GM23248 (cell line): ENCODE data around the gene DCAF5. TPM values are rescaled to one million over a fixed set of nuclear protein-coding genes. Genes with fewer than 3 reads are reported as not detected.
A peak's percentile ranks its signal among the peaks of the same experiment; 100 is the strongest.
"Not testable (repeated sequence)": the region's sequence is repeated elsewhere in the genome, so short reads cannot be mapped to it uniquely, and the experiment has no call there.

ENCODE experiments used
- DNase-seq: peaks from one replicate; pipeline ENCODE4 v3.0.0-alpha.2; 2015
- H2AFZ ChIP-seq: fragments of 200-600 bp; sonication (generic); 2 replicates; pipeline ENCODE4 v1.6.1; 2016; ENCODE audit warnings: antibody characterized with exemption
- H3F3A ChIP-seq: fragments of 200-600 bp; sonication (generic); 2 replicates; pipeline ENCODE4 v1.6.1; 2016; ENCODE audit warnings: mild to moderate bottlenecking, antibody characterized with exemption, mixed run types; ENCODE audit not compliant: insufficient read depth
- H3K27ac ChIP-seq: fragments of 200-600 bp; sonication (generic); 2 replicates; pipeline ENCODE4 v1.5.1; 2016; ENCODE audit warnings: mild to moderate bottlenecking
- H3K27me3 ChIP-seq: fragments of 200-600 bp; sonication (generic); replicated peaks from 2 replicates; pipeline ENCODE4 v1.6.1; 2016; ENCODE audit warnings: mild to moderate bottlenecking; ENCODE audit not compliant: insufficient read depth
- H3K36me3 ChIP-seq: fragments of 200-600 bp; sonication (generic); 2 replicates; pipeline ENCODE4 v1.6.1; 2016; ENCODE audit warnings: low read depth, mild to moderate bottlenecking
- H3K4me1 ChIP-seq: fragments of 200-600 bp; sonication (generic); 2 replicates; pipeline ENCODE4 v1.6.1; 2016; ENCODE audit warnings: mild to moderate bottlenecking; ENCODE audit not compliant: insufficient read depth
- H3K4me2 ChIP-seq: fragments of 200-600 bp; sonication (generic); one replicate; pipeline ENCODE4 v1.6.1; 2016; ENCODE audit warnings: mild to moderate bottlenecking; ENCODE audit not compliant: unreplicated experiment
- H3K4me3 ChIP-seq: fragments of 200-600 bp; sonication (generic); 2 replicates; pipeline ENCODE4 v1.5.1; 2016; ENCODE audit warnings: mild to moderate bottlenecking
- H3K79me2 ChIP-seq: fragments of 200-600 bp; sonication (generic); 2 replicates; pipeline ENCODE4 v1.6.1; 2016; ENCODE audit warnings: mild to moderate bottlenecking; ENCODE audit not compliant: insufficient read depth
- H3K9ac ChIP-seq: fragments of 200-600 bp; sonication (generic); 2 replicates; pipeline ENCODE4 v1.6.1; 2016; ENCODE audit warnings: mild to moderate bottlenecking
- H3K9me2 ChIP-seq: fragments of 200-600 bp; sonication (generic); 2 replicates; pipeline ENCODE4 v1.6.1; 2016; ENCODE audit warnings: mixed run types, mild to moderate bottlenecking, moderate library complexity; ENCODE audit not compliant: insufficient read depth
- H3K9me3 ChIP-seq: fragments of 200-600 bp; sonication (generic); one replicate; pipeline ENCODE4 v1.6.1; 2017; ENCODE audit warnings: low read depth
- H4K20me1 ChIP-seq: fragments of 200-600 bp; sonication (generic); 2 replicates; pipeline ENCODE4 v1.6.0; 2016; ENCODE audit not compliant: insufficient read depth
- EZH2 ChIP-seq: fragments of 200-600 bp; sonication (generic); IDR thresholded peaks from 2 replicates; pipeline ENCODE4 v1.6.1; 2018; ENCODE audit warnings: antibody characterized with exemption, mild to moderate bottlenecking; ENCODE audit not compliant: insufficient read depth, poor library complexity, severe bottlenecking
- EZH2phosphoT487 ChIP-seq: fragments of 200-600 bp; sonication (generic); IDR thresholded peaks from 2 replicates; pipeline ENCODE4 v1.6.1; 2018; ENCODE audit warnings: antibody characterized with exemption, moderate library complexity, mild to moderate bottlenecking, low read depth; ENCODE audit not compliant: insufficient read depth
- WGBS, 2 experiments: methylation state at CpG; one replicate each; pipeline ENCODE4 v1.1.6; 2015 to 2017; ENCODE audit warnings: low lambda C conversion rate in 2 of 2, low coverage in 1 of 2; ENCODE audit errors: missing lambda C conversion rate in 2 of 2; 5-methylcytosine and 5-hydroxymethylcytosine counted together
- in situ Hi-C: fragments of 300-500 bp; cut with MboI; formaldehyde crosslinking; loops from 2 replicates; pipeline ENCODE4 v1.15.0; 2020
- polyA plus RNA-seq: library from polyadenylated mRNA; unstranded; fragments of >200 nt; fragmentation: Nextera tagmentation; extraction: Ambion mirVana; gene quantifications from 2 replicates; pipeline ENCODE4 v1.2.1, GENCODE V29; 2016
- total RNA-seq: library from RNA; depleted of rRNA; stranded (reverse); fragments of >200 nt; shearing (Covaris generic); gene quantifications from 2 replicates; pipeline ENCODE4 v1.2.3, GENCODE V29; 2014

Gene DCAF5
- total and polyA plus RNA-seq, 2 experiments from 2014 or later, result 24.5 to 26.4 TPM

DNA sequence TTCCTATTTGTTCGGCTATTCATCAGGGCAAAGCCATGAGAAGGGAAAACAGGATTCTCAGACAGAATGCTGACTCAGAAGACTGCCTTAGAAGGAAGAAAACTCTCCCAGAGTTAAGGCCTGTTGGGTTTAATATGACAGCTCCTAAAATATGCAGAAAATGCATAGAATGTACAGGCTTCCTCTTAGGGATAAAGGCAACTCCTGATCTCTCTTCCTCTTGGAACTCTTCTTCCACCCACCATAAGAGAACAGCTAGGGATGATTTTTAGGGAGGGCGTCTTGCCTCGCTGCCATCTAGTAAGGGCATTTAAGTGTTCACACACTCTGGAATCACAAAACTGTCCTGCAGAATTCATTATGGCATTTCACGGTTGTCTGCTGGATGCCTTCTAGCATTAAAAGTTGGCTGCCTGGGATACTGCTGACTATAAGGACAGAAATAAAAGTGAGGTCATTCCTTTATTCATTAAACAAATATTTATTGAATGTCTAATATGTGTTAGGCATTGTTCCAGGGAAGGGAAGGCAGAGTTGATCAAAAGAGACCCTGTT is 73.7 kb downstream of the DCAF5 start:
- peaks cover 20% of the 10 kb centered on the region; the same call in 1 of the 2 replicates for H3K79me2 ChIP-seq
- peak overlapping the region; percentile 12 for H3K4me3 ChIP-seq
- H3F3A ChIP-seq, result peaks cover 47% of the 10 kb centered on the region
- peaks cover 4% of the 10 kb centered on the region; the same call in 1 of the 2 replicates for H3K36me3 ChIP-seq
- no peak overlapping the region for H2AFZ ChIP-seq
- 34 to 40% methylated on average over 4 of the region's 4 CpGs for WGBS, 2 experiments
- peaks cover 40% of the 10 kb centered on the region for H3K4me1 ChIP-seq
- H3K9me2 ChIP-seq, result no peaks in the 10 kb centered on the region
- peak; percentile 89 for DNase-seq
- no peaks in the 10 kb centered on the region for H3K9me3 ChIP-seq
- no peaks in the 10 kb centered on the region for H3K27me3 ChIP-seq
- peak overlapping the region; percentile 72 for H3K4me2 ChIP-seq
- peak overlapping the region; percentile 64 for H3K9ac ChIP-seq
- TF ChIP-seq EZH2phosphoT487, result no peak
- TF ChIP-seq EZH2, result no peak
- H4K20me1 ChIP-seq, result no peaks in the 10 kb centered on the region
- in situ Hi-C loops, result no loop called here
- H3K27ac ChIP-seq, result peak overlapping the region; percentile 90

DNA sequence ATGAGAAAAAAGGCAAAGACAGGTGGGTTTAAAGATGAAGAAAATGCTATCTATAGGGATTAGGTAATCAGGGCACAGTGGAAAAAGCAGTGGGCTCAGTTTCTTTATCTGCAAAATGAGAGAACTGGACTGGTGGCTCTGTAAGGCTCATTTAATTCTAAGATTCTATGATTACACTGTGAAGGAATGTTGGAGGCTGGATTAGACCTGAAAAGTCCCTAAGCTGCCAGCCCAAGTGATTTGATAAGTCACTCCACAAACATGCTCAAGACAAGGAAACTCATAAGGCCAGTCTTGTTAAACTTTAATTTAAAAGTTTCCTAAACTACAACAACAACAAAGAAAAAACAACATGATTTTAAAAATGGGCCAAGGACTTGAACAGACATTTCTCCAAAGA is 75.1 kb downstream of the DCAF5 start:
- H3K36me3 ChIP-seq, result no peaks in the 10 kb centered on the region
- no peaks in the 10 kb centered on the region for H3K9me3 ChIP-seq
- peaks cover 40% of the 10 kb centered on the region for H3K4me1 ChIP-seq
- H2AFZ ChIP-seq, result no peak overlapping the region
- TF ChIP-seq EZH2, result no peak
- TF ChIP-seq EZH2phosphoT487, result no peak
- H3K79me2 ChIP-seq, result peaks cover 17% of the 10 kb centered on the region; the same call in 1 of the 2 replicates
- in situ Hi-C loops, result no loop called here
- peak overlapping the region; percentile 72 for H3K4me2 ChIP-seq
- H4K20me1 ChIP-seq, result no peaks in the 10 kb centered on the region
- H3K4me3 ChIP-seq, result peak overlapping the region; percentile 12
- H3K27ac ChIP-seq, result peak overlapping the region; percentile 90
- peak overlapping the region; percentile 64 for H3K9ac ChIP-seq
- no peaks in the 10 kb centered on the region for H3K27me3 ChIP-seq
- H3K9me2 ChIP-seq, result no peaks in the 10 kb centered on the region
- peaks cover 47% of the 10 kb centered on the region for H3F3A ChIP-seq
- peak; percentile 94 for DNase-seq

DNA sequence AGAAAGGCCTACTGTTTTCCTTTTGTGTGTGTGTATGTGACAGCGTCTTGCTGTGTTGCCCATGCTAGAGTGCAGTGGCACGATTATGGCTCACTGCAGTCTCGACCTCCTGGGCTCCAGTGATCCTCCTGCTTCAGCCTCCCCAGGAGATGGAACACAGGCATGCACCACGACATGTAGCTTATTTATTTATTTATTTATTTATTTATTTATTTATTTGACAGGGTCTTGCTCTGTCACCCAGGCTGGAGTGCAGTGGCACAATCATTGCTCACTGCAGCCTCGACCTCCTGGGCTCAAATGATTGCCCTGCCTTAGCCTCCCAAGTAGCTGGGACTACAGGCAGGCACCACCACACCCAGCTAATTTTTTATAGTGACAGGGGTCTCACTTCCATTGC is 75.7 kb downstream of the DCAF5 start:
- H3K9ac ChIP-seq, result peak overlapping the region; percentile 44
- peak overlapping the region; percentile 90 for H3K27ac ChIP-seq
- H3K27me3 ChIP-seq, H3K36me3 ChIP-seq, H3K4me3 ChIP-seq, DNase-seq, H3K9me3 ChIP-seq, H3K9me2 ChIP-seq, H4K20me1 ChIP-seq, in situ Hi-C loops, H2AFZ ChIP-seq: not testable (repeated sequence)
- 94 to 96% methylated on average over 5 of the region's 5 CpGs for WGBS, 2 experiments
- H3K4me2 ChIP-seq, result peak overlapping the region; percentile 72
- peaks cover 17% of the 10 kb centered on the region; the same call in 1 of the 2 replicates for H3K79me2 ChIP-seq
- H3F3A ChIP-seq, result peaks cover 47% of the 10 kb centered on the region
- peaks cover 40% of the 10 kb centered on the region for H3K4me1 ChIP-seq

GRCh38 chr14:69076341-69076740 is 76.6 kb downstream of the DCAF5 start:
- Histone ChIP-seq H3K27ac (no peak overlapping the region), H3K9ac (no peak overlapping the region), H3K4me3 (no peak overlapping the region), H2AFZ (no peak overlapping the region), H3K4me1 (peaks cover 38% of the 10 kb centered on the region), H4K20me1 (no peaks in the 10 kb centered on the region), H3F3A (peaks cover 46% of the 10 kb centered on the region), H3K9me2 (no peaks in the 10 kb centered on the region), H3K4me2 (no peak overlapping the region), H3K9me3 (no peaks in the 10 kb centered on the region), H3K79me2 (peaks cover 17% of the 10 kb centered on the region; the same call in 1 of the 2 replicates), H3K27me3 (no peaks in the 10 kb centered on the region), H3K36me3 (no peaks in the 10 kb centered on the region)
- in situ Hi-C loops, result no loop called here
- TF ChIP-seq EZH2, result no peak
- TF ChIP-seq EZH2phosphoT487, result no peak
- 99% methylated on average over 3 of the region's 3 CpGs for WGBS, 2 experiments
- DNase-seq, result no peak

DNA sequence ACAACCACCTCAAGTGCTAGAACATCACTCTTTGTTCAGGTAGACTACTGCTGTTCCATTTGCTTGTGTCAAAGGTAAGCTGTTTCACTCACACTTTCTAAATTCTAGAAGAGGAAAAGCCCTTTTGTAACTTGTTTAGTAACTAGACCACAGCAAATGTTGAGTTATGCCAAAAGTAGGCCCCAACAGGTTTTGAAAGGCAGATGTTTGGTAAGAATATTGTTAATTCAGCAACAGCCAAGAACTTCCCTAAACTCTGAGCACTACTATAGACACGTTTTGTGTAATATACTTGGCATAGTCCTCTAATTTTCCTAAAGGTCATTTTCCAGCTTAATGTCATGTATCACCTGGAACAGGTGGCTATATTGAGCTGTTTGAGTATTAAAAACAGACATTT is 79.0 kb downstream of the DCAF5 start:
- H3K9me2 ChIP-seq, result no peaks in the 10 kb centered on the region
- no peak overlapping the region for H3K27ac ChIP-seq
- in situ Hi-C loops, result no loop called here
- 35 to 41% methylated on average over 1 of the region's 1 CpG for WGBS, 2 experiments
- H3K9ac ChIP-seq, result no peak overlapping the region
- H2AFZ ChIP-seq, result no peak overlapping the region
- no peak overlapping the region for H3K4me2 ChIP-seq
- no peaks in the 10 kb centered on the region for H3K27me3 ChIP-seq
- H3K4me3 ChIP-seq, result no peak overlapping the region
- no peaks in the 10 kb centered on the region for H3K9me3 ChIP-seq
- H3K36me3 ChIP-seq, result no peaks in the 10 kb centered on the region; the same call in 1 of the 2 replicates
- H3F3A ChIP-seq, result peaks cover 39% of the 10 kb centered on the region
- H3K4me1 ChIP-seq, result peaks cover 26% of the 10 kb centered on the region
- TF ChIP-seq EZH2 (no peak), EZH2phosphoT487 (no peak)
- peaks cover 17% of the 10 kb centered on the region; the same call in 1 of the 2 replicates for H3K79me2 ChIP-seq
- no peaks in the 10 kb centered on the region for H4K20me1 ChIP-seq
- no peak for DNase-seq
